CD14-positive monocyte (primary cell): ENCODE measurements around the gene SCGB1C1. TPM values are rescaled to one million over a fixed set of nuclear protein-coding genes. Genes with fewer than 3 reads are reported as not detected.

ENCODE experiments used
- DNase-seq, 3 donors: peaks; one replicate each; pipeline ENCODE4 v3.0.0-alpha.2; 2011 to 2022
- H2AFZ ChIP-seq: 2 replicates; pipeline ENCODE4 v1.6.0; 2012; ENCODE audit warnings: mild to moderate bottlenecking, low read depth, low read length, inconsistent platforms; ENCODE audit not compliant: insufficient read depth, poor library complexity, severe bottlenecking
- H3K27ac ChIP-seq, 2 donors: 1 replicate in 1 of 2; 2 replicates in 1 of 2; pipeline ENCODE4 v1.5.1; 2012 to 2013; ENCODE audit warnings: low read length in 2 of 2, control low read depth in 1 of 2, inconsistent platforms in 1 of 2, low read depth in 1 of 2, mild to moderate bottlenecking in 1 of 2
- H3K27me3 ChIP-seq, 2 donors: one replicate each; pipeline versions ENCODE4 v1.6.0 to v1.6.1; 2011 to 2013; ENCODE audit warnings: low read length in 2 of 2; ENCODE audit not compliant: control insufficient read depth in 2 of 2, insufficient read depth in 2 of 2
- H3K36me3 ChIP-seq, 2 donors: replicated peaks in 1 of 2; 1 replicate in 1 of 2; 2 replicates in 1 of 2; pipeline versions ENCODE4 v1.5.1 to v1.6.1; 2012 to 2013; ENCODE audit warnings: low read length in 2 of 2, control low read depth in 1 of 2, inconsistent platforms in 1 of 2, mild to moderate bottlenecking in 1 of 2; ENCODE audit not compliant: insufficient read depth in 2 of 2, control insufficient read depth in 1 of 2
- H3K4me1 ChIP-seq, 2 donors: 1 replicate in 1 of 2; 2 replicates in 1 of 2; pipeline versions ENCODE4 v1.5.1 to v1.6.1; 2012 to 2013; ENCODE audit warnings: low read length in 2 of 2, control low read depth in 1 of 2, inconsistent platforms in 1 of 2, mild to moderate bottlenecking in 1 of 2, moderate library complexity in 1 of 2; ENCODE audit not compliant: insufficient read depth in 2 of 2, control insufficient read depth in 1 of 2
- H3K4me2 ChIP-seq: replicated peaks from 2 replicates; pipeline ENCODE3; 2012; ENCODE audit warnings: low read length, moderate library complexity, mild to moderate bottlenecking; ENCODE audit not compliant: poor library complexity, severe bottlenecking; ENCODE audit errors: extremely low read depth
- H3K4me3 ChIP-seq, 3 experiments: fragments of 200-600 bp in 1 of 3; sonication (generic) in 1 of 3; replicated peaks in 1 of 3; 1 replicate in 2 of 3; 2 replicates in 1 of 3; pipeline ENCODE4 v1.5.1; 2011 to 2013; ENCODE audit warnings: low read length in 3 of 3, mild to moderate bottlenecking in 3 of 3, control low read depth in 2 of 3, low read depth in 2 of 3, inconsistent platforms in 1 of 3, moderate library complexity in 1 of 3
- H3K79me2 ChIP-seq: 2 replicates; pipeline ENCODE4 v1.6.0; 2012; ENCODE audit warnings: mild to moderate bottlenecking, control low read depth, inconsistent platforms, low read length, moderate library complexity; ENCODE audit not compliant: insufficient read depth
- H3K9ac ChIP-seq: 2 replicates; pipeline ENCODE4 v1.6.0; 2017; ENCODE audit warnings: low read length, mild to moderate bottlenecking; ENCODE audit not compliant: insufficient read depth, poor library complexity, severe bottlenecking
- H3K9me3 ChIP-seq, 2 donors: replicated peaks in 1 of 2; 1 replicate in 1 of 2; 2 replicates in 1 of 2; pipeline versions ENCODE4 v1.5.1 to v1.6.1; 2012 to 2013; ENCODE audit warnings: low read length in 2 of 2, control low read depth in 1 of 2; ENCODE audit not compliant: control insufficient read depth in 1 of 2, insufficient read depth in 1 of 2
- H4K20me1 ChIP-seq: 2 replicates; pipeline ENCODE4 v1.6.0; 2012; ENCODE audit warnings: mild to moderate bottlenecking, low read length, control low read depth, moderate library complexity; ENCODE audit not compliant: insufficient read depth
- H3K27ac Mint-ChIP-seq, 7 donors: one replicate each; pipeline ENCODE4 v1.8.0; 2020; ENCODE audit warnings: mild to moderate bottlenecking in 7 of 7, mixed read lengths in 7 of 7, moderate library complexity in 6 of 7, inconsistent platforms in 2 of 7
- H3K27me3 Mint-ChIP-seq, 3 donors: one replicate each; pipeline ENCODE4 v1.8.0; 2021 to 2022; ENCODE audit warnings: low read depth in 3 of 3, mild to moderate bottlenecking in 3 of 3, mixed read lengths in 3 of 3, moderate library complexity in 3 of 3, inconsistent platforms in 1 of 3
- H3K36me3 Mint-ChIP-seq, 2 donors: one replicate each; pipeline ENCODE4 v1.8.0; 2020; ENCODE audit warnings: mixed read lengths in 2 of 2, inconsistent platforms in 1 of 2, mild to moderate bottlenecking in 1 of 2
- H3K4me1 Mint-ChIP-seq: one replicate; pipeline ENCODE4 v1.8.0; 2020; ENCODE audit warnings: mild to moderate bottlenecking, mixed read lengths
- H3K4me3 Mint-ChIP-seq, 2 donors: one replicate each; pipeline ENCODE4 v1.8.0; 2020; ENCODE audit warnings: mild to moderate bottlenecking in 2 of 2, mixed read lengths in 2 of 2, moderate library complexity in 1 of 2
- H3K9me3 Mint-ChIP-seq, 7 donors: one replicate each; pipeline ENCODE4 v1.8.0; 2020 to 2022; ENCODE audit warnings: mixed read lengths in 7 of 7, mild to moderate bottlenecking in 6 of 7, moderate library complexity in 6 of 7, inconsistent platforms in 2 of 7
- WGBS: methylation state at CpG from one replicate; pipeline ENCODE4 v1.1.5; 2013; ENCODE audit warnings: missing lambda C conversion rate; ENCODE audit not compliant: insufficient coverage; 5-methylcytosine and 5-hydroxymethylcytosine counted together
- intact Hi-C, 2 donors: fragments of 100-400 bp; cut with micrococcal nuclease; formaldehyde crosslinking; loops; one replicate each; pipeline versions ENCODE4 v1.15.0 to v1.15.1; 2023
- polyA plus RNA-seq, 3 donors: library from polyadenylated mRNA; depleted of rRNA in 1 of 3; unstranded in 2 of 3; stranded (reverse) in 1 of 3; fragments of 300-500 nt in 2 of 3; fragments of >200 nt in 1 of 3; fragmentation: Illumina TruSeq in 2 of 3; gene quantifications; 1 replicate in 2 of 3; 2 replicates in 1 of 3; pipeline ENCODE4 v1.2.3, GENCODE V29; 2012 to 2021
- TF ChIP-seq, protein P1 (sequence below): fragments of 200-600 bp; IDR thresholded peaks from one replicate; pipeline ENCODE4 v1.8.0; 2022; ENCODE audit warnings: antibody characterized with exemption, mild to moderate bottlenecking

Gene SCGB1C1
- polyA plus RNA-seq, 3 donors, result not detected

DNA sequence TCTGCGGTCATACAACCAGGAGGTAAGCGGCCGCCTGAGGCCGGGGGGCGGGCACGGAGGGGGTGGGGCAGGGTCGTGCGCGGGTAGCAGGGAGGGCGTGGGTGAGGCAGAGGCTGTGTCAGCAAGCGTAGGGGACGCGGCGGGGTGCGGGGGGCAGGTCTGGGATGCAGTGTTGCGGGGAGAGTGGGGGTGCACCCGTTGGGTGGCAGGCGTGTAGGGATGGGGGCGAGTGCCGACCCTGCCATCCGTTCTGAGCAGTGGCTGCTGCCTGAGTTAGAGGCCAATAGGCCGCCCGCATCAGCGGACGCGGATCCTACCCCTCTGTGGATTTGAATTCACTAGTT lies 16.0 kb downstream of the SCGB1C1 start:
- Histone ChIP-seq H3K4me1 (peaks cover 29 to 45% of the 10 kb centered on the region in 2 donors), H4K20me1 (peaks cover 63% of the 10 kb centered on the region)
- intact Hi-C loops, result loop anchor here in 1 of 2 donors (2.0 to 10.0 kb wide), 3 partner anchors 58 to 296 kb away; partner anchors contain the start of gene RNH1

GRCh38 chr11:209275-210121 lies 16.6 kb downstream of the SCGB1C1 start:
- H4K20me1 ChIP-seq, result peaks cover 61% of the 10 kb centered on the region
- peaks cover 59 to 66% of the 10 kb centered on the region in 2 donors for H3K36me3 ChIP-seq
- peaks cover 0 to 4% (median 2%) of the 10 kb centered on the region in 3 donors for H3K27me3 Mint-ChIP-seq
- H3K79me2 ChIP-seq, result peaks cover 54% of the 10 kb centered on the region
- DNase-seq, result peak in 1 of 3 donors; percentile 13
- peaks cover 29 to 45% of the 10 kb centered on the region in 2 donors for H3K4me1 ChIP-seq
- intact Hi-C loops, result loop anchor here in 1 of 2 donors (2.0 to 10.0 kb wide), 3 partner anchors 58 to 295 kb away; partner anchors contain the start of gene RNH1
- H3K9ac ChIP-seq, result peak overlapping the region; percentile 98
- no peaks in the 10 kb centered on the region for H3K9me3 ChIP-seq
- H3K27ac ChIP-seq, result peak overlapping the region in 1 of 2 donors; percentile 100
- TF ChIP-seq, protein P1, sequence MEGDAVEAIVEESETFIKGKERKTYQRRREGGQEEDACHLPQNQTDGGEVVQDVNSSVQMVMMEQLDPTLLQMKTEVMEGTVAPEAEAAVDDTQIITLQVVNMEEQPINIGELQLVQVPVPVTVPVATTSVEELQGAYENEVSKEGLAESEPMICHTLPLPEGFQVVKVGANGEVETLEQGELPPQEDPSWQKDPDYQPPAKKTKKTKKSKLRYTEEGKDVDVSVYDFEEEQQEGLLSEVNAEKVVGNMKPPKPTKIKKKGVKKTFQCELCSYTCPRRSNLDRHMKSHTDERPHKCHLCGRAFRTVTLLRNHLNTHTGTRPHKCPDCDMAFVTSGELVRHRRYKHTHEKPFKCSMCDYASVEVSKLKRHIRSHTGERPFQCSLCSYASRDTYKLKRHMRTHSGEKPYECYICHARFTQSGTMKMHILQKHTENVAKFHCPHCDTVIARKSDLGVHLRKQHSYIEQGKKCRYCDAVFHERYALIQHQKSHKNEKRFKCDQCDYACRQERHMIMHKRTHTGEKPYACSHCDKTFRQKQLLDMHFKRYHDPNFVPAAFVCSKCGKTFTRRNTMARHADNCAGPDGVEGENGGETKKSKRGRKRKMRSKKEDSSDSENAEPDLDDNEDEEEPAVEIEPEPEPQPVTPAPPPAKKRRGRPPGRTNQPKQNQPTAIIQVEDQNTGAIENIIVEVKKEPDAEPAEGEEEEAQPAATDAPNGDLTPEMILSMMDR, result no peak
- peak overlapping the region; percentile 69 to 98 (median 81) for H3K4me3 ChIP-seq
- H3K27ac Mint-ChIP-seq, result peak overlapping the region; percentile 53 to 100 (median 84)
- no peaks in the 10 kb centered on the region for H3K27me3 ChIP-seq
- peak overlapping the region; percentile 86 for H3K4me2 ChIP-seq
- peaks cover 57 to 66% of the 10 kb centered on the region in 2 donors for H3K36me3 Mint-ChIP-seq
- 59% methylated on average over 27 of the region's 29 CpGs for WGBS
- H3K4me1 Mint-ChIP-seq, result peaks cover 36% of the 10 kb centered on the region
- H2AFZ ChIP-seq, result peak overlapping the region; percentile 62
- no peaks in the 10 kb centered on the region for H3K9me3 Mint-ChIP-seq
- peak overlapping the region; percentile 97 to 98 for H3K4me3 Mint-ChIP-seq

More for the DNA sequence above, 16.0 kb downstream of the SCGB1C1 start:
- Histone ChIP-seq H3K79me2 (peaks cover 59% of the 10 kb centered on the region), H3K9me3 (no peaks in the 10 kb centered on the region), H2AFZ (peak overlapping the region; percentile 62), H3K4me3 (peak overlapping the region; percentile 69 to 98 (median 81)), H3K4me2 (peak overlapping the region; percentile 86), H3K27me3 (no peaks in the 10 kb centered on the region), H3K36me3 (peaks cover 56 to 66% of the 10 kb centered on the region in 2 donors), H3K27ac (peak overlapping the region in 1 of 2 donors; percentile 100), H3K9ac (peak overlapping the region; percentile 98)
- H3K27ac Mint-ChIP-seq, result peak overlapping the region; percentile 53 to 100 (median 86)
- H3K27me3 Mint-ChIP-seq, result peaks cover 0 to 4% (median 2%) of the 10 kb centered on the region in 3 donors
- TF ChIP-seq, protein P1, result no peak
- no peak for DNase-seq
- H3K4me1 Mint-ChIP-seq, result peaks cover 37% of the 10 kb centered on the region
- peaks cover 57 to 64% of the 10 kb centered on the region in 2 donors for H3K36me3 Mint-ChIP-seq
- under 1% methylated on average over 19 of the region's 26 CpGs for WGBS
- peak overlapping the region; percentile 97 to 98 for H3K4me3 Mint-ChIP-seq
- H3K9me3 Mint-ChIP-seq, result no peaks in the 10 kb centered on the region
